ENCODE results near the gene SH3PXD2A. TPM values are rescaled to one million over a fixed set of nuclear protein-coding genes. Genes with fewer than 3 reads are reported as not detected.

SH3PXD2A gene
- total and polyA plus RNA-seq, 9 of the 15 experiments (the other 6 are each of a cell fraction or from before 2014, with no cell fraction given), result 0.41 to 9.3 (median 2.5) TPM

DNA sequence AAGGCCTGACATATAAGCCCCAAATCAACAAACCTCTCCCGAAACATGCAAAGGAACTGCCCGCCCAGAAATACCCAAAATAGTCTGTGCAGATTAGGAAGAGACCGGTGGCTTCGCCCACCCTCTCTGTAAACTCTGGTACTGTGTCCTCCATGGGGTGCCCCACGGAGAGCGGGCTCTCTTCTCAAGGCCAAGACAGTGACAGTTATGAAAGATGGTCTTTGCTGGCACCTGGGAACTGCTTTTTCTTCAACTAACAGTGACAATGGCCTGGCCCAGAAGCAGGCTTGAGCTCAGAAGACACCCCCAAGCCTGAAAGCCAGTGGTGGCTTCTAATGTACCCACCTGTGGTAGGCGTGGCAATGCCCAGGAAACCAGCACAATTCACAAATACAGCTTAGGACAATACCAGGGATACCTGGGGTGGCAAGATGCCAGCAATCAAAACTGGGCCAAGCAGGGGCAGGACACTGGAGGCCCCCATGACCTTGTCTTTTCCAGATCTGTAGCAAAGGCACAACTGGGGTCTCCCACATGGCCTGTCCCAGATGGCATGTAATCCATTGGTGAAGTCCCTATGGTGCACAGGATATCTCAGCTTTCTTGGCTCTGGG, 254.3 kb downstream of the SH3PXD2A start (continued):
- TF ChIP-seq, protein P1, sequence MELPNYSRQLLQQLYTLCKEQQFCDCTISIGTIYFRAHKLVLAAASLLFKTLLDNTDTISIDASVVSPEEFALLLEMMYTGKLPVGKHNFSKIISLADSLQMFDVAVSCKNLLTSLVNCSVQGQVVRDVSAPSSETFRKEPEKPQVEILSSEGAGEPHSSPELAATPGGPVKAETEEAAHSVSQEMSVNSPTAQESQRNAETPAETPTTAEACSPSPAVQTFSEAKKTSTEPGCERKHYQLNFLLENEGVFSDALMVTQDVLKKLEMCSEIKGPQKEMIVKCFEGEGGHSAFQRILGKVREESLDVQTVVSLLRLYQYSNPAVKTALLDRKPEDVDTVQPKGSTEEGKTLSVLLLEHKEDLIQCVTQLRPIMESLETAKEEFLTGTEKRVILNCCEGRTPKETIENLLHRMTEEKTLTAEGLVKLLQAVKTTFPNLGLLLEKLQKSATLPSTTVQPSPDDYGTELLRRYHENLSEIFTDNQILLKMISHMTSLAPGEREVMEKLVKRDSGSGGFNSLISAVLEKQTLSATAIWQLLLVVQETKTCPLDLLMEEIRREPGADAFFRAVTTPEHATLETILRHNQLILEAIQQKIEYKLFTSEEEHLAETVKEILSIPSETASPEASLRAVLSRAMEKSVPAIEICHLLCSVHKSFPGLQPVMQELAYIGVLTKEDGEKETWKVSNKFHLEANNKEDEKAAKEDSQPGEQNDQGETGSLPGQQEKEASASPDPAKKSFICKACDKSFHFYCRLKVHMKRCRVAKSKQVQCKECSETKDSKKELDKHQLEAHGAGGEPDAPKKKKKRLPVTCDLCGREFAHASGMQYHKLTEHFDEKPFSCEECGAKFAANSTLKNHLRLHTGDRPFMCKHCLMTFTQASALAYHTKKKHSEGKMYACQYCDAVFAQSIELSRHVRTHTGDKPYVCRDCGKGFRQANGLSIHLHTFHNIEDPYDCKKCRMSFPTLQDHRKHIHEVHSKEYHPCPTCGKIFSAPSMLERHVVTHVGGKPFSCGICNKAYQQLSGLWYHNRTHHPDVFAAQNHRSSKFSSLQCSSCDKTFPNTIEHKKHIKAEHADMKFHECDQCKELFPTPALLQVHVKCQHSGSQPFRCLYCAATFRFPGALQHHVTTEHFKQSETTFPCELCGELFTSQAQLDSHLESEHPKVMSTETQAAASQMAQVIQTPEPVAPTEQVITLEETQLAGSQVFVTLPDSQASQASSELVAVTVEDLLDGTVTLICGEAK (IDR thresholded peaks at IDR 0.05), result no peak
- TF ChIP-seq, protein P1 (CRISPR knock-in tag; IDR thresholded peaks at IDR 0.05), result no peak
- no peak for TF ChIP-seq ZNF77 (CRISPR knock-in tag; IDR thresholded peaks at IDR 0.05)
- TF ChIP-seq GTF2A2 (tag; IDR thresholded peaks at IDR 0.05), result no peak

Measured in K562 (cell line).